NCI-H69 (cell line): ENCODE data around the gene PAFAH2.
A peak's percentile ranks its signal among the peaks of the same experiment; 100 is the strongest.
"Not testable (repeated sequence)": the region's sequence is repeated elsewhere in the genome, so short reads cannot be mapped to it uniquely, and the experiment has no call there.

ENCODE experiments used
- DNase-seq: peaks from one replicate; lab custom pipeline; 2025; lab: John Stamatoyannopoulos, UW

The PAFAH2 gene

DNA sequence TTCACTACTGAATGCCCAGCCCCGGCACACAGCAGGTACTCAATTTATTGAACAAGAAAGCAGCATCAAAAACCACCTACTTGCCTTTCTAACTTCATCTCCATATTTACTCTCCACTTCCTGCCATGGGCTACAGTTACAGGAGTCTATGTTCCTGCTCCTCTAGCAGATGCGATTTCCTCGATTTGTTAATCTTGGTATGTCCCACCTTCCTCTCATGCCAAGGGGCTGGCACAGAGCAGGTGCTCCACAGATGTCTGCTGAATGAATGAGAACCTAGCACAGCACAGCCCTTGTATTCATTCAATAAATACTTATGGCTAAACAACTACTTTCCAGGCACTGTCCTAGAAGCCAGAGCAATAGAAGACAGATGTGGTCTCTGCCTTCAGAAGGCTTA is 12.2 kb downstream of the PAFAH2 start:
- no peak for DNase-seq

DNA sequence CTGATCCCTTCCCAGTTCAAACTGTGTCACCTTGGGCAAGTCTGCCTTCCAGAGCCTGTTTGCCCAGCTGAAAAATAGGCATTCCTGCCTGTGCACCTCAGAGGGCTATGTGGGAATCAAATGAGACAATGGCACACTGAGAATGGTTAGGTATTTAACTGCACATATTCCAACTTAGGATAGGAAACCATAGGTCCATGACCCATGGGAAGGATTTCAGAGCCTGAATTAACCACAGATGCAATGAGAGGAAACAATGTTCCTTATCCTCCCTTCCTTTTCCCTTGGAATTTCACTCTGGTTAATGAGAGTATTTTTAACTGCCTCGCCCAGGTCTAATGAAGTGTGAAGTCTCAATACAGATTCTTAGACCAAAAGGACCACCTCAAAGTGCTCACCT is 12.7 kb downstream of the PAFAH2 start:
- DNase-seq, result no peak

DNA sequence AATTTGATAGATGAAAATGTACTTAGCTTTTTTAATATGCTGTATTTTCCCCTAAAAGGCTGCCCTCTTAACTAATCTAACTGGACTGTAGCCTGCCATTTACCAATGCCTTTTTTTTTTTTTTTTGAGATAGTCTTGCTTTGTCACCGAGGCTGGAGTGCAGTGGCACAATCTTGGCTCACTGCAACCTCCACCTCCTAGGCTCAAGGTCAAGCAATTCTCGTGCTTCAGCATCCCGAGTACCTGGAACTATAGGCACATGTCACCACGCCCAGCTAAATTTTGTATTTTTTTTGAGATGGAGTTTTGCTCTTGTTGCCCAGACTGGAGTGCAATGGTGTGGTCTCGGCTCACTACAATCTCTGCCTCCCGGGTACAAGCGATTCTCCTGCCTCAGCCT is 18.7 kb downstream of the PAFAH2 start:
- no peak for DNase-seq

DNA sequence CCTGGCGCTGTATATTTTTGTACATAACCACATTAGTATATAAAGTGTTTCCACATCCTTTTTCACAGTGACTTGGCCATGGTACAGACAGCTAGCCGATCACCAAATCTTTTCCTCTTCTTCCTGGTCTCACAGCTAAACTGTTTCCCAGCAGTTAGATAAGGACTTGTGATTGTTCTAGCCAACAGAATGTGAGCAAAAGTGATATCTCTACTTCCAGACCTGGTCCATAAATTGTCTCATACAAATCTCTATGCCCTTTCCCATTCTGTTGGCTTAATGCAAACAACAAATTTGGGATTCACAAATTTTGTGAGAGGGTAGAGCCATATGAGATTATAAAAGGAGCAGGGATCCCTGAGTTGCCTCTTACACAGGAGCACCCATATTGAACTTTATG is 19.5 kb downstream of the PAFAH2 start:
- no peak for DNase-seq

DNA sequence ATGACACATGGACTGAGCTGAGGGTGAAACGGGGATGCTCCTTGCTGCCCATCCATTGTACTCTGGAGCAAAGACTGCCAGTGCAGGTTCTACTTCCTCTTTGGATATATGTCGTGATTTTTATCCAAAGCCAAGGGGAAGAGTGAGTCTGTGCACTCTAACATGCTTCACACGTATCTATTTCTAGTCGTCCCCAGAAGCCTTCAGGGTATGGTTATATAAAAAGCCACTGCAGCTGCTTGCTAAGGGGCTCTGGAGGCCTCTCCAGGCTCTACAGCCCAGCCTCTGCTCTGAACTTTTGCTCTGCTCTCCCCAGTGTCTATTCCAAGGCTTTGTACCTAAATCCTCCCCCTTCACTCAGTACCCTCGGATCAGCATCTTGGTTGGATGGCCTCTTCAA is 20.1 kb downstream of the PAFAH2 start:
- no peak for DNase-seq

DNA sequence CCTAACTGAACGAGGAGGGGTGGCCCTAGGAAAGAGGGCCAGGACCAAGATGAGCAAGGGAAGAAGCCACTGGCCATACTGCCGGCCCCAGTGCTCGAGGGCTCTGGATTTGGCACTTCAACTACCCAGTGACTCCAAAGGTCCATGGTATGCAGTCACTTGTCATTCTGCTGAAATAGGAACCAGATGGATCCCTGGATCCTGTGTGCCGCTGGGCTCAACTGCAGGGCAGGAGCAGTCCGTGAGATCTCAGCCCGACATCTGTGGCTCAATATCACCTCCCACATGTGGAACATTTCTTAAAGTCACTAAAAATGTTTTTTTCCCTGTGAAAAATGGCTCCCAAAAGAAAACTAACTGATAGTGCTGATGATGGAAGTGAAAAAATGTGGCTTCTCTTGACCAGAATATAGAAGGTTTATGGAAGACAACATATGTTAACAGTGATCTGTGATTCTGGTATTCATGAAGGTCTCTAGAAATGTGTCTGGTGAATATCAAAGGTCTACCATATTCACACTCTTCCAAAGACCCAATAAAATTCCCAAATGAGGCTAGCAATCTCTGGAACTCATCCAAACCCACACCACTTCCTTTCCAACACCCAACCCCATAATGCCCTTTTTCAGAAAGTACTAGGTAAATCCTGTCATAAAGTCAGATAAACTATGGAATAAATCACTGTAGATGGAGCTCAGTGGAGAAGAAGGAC is 24.1 kb downstream of the PAFAH2 start:
- no peak for DNase-seq

DNA sequence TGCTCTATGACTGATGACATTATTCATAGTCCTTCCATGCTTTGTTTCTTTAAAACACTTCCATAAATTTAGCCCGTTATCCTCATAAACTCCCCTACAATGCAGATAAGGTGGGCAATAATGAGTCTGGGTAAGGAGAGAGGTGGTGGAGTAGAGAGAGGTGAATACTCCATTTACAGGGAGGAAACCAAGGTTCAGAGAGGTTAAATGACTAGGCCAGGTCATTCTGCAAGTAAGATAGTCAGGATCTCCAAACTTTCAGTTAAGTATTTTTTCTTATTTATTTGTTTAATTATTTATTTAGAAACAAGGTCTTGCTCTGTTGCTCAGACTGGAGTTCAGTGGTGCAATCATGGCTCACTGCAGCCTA is 26.1 kb downstream of the PAFAH2 start:
- no peak for DNase-seq

DNA sequence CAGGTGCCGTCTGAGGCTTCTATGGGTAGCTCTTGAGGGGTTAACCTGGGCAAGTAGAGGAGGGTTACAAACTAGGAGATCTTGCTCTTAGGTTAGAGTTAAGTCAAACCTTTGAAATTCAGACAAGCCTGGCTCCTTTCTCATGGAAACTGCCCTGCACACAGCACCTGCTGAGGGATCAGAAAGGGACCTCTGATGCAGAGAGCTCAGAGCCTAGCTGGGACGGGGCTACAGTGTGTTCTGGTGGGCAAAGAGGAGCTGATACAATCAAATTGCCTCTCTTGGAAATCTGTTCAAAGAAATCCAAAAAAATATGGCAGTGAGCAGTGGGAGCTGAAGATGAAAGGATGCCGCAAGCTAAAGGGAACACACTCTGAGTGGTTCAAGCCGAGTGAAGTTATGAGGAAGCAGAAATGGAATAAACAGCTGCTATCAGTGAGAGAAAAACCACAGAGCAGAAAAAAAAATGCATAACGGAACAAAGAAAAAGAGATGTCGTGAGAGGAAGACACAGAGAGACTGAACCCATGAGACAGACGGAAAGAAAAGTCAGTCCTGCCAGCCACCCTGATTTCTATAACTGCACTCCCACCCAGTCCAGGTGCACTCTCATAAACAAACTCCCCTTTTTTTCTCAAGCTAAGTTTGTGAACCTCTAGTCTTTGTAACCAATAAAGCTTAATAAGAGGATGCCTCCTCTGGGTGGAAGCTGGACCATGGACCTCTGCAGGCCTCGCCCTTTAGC is 26.6 kb downstream of the PAFAH2 start:
- DNase-seq, result no peak

DNA sequence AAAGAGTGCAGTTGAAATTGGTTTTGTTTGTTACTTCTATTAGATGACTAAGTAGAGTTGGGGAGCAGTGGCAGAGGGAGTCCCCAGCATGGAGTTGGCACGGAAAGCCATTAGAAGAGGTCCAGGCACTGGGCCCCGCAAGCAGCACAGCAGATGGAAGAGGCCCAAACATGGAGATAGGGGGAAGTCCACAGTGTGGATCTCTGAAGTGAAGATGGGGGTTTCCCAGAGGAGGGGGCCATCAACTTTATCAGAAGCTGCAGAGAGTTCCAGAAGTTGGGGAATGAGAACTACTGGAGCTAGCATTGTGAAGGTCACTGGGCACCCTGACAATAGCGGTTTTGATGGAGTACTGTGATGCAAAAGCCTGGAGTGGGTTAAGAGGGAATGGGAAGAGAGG is 30.6 kb downstream of the PAFAH2 start:
- no peak for DNase-seq

DNA sequence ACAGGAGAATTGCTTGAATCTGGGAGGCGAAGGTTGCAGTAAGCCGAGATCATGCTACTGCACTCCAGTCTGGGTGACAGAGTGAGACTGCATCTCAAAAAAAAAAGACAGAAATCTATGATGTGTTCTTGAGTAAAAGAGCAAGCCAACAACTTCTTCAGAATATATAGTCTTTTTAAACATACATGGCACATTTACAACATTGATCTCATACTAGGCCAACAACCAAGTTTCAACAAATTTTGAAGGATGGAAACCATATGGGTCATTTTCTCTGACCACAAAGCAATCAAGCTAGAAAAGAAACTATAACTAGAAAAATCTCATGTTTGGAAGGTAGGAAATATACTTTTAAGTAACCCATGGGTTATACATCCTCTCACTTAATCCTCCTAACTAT is 38.3 kb downstream of the PAFAH2 start:
- no peak for DNase-seq

DNA sequence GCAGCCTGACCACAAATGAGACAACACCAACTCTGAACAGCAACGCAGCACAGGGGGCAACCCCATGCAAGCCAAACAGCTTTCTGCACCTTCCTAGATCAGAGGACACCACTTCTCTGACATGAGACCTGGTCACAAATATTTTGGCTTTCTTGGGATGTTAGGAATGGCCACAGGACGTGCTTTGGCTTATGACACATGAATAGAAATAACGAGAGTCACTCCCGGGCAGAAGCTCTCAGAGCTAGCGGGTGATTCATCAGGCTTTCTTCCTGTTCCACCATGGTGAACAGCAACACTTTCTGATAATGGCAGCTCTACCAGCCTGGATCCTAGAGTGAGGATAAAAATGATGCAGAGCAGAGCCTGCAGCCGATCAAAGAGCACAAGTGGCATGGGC is 39.4 kb downstream of the PAFAH2 start:
- no peak for DNase-seq

DNA sequence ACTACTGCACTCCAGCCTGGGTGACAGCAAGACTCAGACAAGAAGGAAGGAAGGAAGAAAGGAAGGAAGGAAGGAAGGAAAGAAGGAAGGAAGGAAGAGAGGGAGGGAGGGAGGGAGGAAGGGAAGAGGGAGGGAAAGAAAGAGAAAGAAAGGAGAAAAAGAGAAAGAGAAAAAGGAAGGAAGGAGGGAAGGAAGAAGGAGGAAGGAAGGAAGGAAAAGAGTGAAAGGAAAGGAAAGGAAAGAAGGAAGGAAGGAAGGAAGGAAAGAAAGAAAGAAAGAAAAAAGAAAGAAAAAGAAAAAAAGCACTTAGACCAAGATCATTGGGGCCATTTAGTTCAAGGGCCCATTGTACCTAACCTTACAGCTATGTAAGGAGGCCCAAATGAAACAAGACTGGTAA is 42.3 kb downstream of the PAFAH2 start:
- DNase-seq, result no peak

DNA sequence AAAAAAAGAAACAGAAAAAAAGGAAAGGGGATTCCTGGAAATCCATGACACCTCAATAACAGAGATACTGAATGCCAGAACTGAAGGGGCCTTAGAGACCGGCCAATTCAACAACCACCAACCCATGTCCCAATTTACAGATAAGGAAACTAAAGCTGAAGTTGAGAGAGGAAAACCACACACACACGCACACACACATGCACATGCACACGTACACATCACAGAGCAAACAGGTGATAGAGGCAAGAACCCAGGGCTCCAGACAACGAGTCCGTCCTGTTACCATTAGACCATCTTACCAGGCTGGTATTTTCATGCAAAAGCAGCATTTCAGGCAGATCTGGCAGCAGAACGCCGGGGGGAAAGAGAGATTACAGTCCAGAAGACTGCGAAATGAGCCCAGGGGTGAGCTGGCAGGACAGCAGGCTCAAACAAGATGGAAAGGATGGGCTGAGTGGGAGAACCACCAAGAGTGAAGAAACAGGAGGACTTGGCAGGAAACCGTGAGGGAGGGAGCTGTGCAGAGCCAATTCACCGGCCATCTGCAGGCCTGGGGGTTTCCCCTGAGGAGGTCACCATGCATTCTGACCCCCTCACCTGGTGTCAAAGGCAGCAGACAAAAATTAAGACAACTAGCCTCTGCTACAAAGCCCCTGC is 43.5 kb downstream of the PAFAH2 start:
- DNase-seq, result no peak

DNA sequence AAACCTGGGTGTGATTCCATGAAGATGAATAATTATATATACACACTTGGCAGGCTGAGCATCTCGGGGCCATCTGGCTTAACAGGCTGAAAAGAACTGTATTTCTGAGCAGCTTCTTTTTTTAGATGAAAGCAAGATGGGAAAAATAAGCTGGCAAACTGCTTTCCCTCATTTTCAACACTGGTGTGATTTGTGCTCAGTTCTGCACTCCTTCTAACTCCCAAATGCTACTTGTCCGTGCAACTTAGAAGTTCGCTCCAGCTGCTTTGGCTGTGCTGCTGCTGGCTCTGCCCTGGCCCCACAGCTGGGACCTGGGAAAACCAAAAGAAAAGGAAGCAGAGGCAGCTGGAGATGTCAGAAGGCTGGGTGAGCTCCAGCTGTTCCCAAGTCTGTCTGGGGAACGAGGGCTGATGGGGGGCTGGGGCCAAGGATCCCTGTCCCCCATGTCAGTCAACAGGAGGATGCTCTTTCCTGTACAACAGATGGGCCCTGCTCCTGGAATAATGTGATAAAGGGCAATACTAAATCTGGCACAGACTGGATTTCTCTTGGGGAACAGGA is 44.9 kb downstream of the PAFAH2 start:
- peak; percentile 61 for DNase-seq

DNA sequence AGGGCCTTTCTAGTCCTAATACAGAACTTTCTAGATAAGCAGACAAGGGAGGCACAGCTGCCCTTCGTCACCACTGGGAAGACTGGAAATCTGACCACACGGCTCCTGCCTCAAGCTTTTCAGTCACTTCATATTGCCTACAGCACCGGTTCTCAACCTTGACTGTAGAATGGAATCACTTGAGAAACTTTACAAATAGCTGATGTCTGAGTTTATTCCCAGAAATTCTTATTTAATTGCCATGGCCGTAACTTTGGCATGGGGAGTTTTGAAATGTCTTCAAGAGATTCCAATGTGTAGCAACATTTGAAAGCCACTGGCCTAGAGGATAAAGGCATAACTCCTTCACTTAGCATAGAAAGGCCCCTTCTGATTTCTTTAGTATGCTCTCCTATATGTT is 49.2 kb downstream of the PAFAH2 start:
- DNase-seq, result no peak

DNA sequence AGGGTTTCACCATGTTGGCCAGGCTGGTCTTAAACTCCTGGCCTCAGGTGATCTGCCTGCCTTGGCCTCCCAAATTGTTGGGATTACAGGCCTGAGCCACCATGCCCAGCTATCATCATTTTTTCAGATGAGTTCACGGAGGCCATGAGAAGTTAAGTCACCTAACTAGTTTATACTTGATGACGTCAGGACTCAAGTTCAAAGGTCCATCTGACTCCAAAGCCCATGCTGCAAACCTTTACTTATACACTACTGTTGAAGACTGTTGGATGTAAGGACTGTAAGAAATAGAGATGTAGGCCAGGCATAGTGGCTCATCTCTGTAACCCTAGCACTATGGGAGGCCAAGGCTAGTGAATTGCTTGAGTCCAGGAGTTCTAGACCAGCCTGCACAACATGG is 50.8 kb downstream of the PAFAH2 start:
- DNase-seq, result no peak

DNA sequence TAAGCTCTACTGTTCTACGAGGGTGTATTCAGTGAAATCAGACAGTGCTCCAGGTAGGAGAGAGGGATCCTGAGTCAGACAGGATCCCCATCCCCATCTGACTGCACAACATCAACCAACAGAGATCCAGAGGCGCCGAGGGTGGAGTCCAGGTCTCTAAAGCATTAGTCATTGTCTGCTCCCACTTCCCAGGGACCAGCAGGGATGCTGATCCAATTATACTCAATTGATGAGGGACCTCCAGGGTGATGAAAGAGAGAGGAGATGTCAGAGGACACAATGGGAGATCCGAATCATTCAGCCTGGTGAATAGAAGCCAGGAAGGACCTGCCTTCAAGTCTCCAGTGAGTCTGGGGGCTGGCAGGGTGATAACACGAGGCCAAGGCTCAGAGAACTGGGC is 52.1 kb downstream of the PAFAH2 start:
- peak; percentile 10 for DNase-seq

DNA sequence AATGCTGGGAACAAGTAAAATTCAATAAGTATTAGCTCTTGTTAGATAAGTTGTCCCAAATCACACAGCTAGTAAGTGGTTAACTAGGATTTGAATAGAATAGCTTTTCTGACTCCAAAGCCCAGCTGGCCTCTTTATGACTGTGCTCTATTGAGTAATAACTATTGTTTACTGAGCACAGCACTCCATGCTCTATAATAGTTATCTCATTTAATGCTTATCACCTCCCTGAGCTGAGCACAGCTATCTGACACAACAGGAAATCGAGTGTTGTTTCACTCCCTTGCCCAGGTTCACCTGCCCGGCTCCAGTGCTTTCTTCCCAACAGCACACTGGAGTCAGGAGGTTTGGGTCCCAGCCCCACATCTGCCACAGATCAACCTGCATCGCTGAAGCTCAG is 52.9 kb downstream of the PAFAH2 start:
- peak; percentile 23 for DNase-seq

DNA sequence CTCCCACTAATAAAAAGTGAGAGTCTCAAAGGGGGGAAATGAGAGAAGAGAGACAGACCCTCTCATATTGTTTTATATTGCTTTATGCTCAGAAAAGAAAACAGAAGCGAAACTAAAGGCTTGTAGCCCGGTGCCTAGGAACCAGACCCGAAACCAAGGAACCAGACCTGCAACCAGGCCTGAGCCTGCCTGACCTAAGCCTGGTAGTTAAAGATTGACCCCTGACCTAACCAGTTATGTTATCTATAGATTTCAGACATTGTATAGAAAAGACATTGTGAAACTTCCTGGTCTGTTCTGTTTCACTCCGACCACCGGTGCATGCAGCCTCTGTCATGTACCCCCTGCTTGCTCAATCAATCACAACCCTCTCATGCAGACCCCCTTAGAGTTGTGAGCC is 54.4 kb downstream of the PAFAH2 start:
- not testable (repeated sequence) for DNase-seq

DNA sequence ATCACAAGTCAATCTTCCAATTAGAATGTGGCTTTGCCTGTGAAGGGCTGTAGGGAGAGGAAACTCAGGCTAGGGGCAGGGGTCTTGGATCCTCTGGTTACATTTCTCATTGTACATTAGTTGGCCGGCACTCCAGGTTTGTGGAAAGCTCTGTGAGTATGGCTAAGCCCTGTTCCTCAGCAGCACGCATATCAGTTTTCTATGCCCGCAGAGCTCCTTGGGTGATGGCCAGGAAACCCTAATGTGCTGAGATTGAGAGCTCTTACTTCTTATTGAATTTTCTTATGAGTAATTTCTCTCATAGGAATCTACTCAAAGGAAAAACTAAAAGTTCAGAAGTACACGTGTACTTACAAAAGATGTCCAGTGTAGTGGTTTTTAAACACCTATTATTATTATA is 60.9 kb downstream of the PAFAH2 start:
- DNase-seq, result no peak

DNA sequence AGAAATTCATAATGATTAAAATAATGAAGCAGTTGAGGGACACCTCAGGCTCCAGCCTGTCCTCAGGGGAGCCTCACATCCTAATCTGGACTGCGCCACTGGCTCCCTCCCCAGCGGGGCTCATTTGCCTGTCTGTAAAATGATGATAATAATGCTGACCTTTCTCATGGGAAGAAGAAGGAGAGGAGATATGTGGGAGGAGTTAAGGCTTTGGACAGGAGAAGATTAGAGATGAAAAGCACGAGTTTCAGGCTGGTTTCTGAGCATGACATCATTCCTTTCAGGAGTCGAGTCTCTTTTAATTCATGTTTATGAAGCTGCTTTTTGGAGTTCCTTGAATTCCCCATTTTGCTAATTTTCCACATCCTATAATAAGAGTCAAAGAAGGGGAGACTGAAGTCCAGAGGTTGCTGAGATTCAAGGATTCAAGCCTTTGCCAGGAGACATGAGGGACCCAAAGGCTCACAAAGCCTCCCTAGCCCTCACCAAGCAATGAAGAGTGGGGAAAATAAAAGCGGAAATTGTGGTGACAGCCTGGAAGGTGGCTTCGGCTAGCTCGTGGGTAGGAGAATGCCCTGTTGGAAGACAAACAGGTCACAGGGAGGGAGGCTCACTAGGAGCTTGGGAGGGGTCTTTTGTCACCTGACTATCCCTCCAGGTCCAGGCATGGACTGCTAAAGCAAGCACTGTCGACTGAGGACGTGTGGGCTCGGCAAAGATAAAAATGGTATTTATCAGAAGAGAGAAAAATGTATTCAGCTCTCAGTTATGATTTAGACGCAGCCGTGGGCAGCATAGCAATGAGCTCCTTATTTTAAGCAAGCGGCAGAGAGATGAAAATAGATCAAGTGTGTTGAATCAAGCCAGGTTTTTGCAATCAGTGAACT is 64.1 kb downstream of the PAFAH2 start:
- no peak for DNase-seq

DNA sequence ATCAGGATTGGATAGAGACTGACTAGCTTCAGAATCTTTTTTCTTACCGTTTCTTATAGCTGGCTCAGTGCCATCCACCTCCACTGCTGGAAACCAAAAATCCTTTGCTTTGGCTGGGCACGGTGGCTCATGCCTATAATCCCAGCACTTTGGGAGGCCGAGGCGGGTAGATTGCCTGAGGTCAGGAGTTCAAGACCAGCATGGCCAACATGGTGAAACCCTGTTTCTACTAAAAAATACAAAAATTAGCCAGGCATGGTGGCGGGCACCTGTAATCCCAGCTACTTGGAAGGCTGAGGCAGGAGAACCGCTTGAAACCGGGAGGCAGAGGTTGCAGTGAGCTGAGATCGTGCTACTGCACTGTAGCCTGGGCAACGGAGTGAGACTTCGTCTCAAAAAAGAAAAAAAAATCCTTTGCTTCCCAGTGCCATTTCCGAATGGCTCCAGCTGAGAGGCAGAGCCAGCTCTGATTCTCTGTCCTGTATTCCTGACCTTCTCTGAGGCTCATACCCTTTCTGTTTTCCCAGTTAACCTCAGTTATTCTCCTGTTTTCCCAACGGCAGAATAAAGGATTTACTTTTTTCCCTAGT is 65.0 kb downstream of the PAFAH2 start:
- DNase-seq, result peak; percentile 16
